ENCODE results near the gene DNAH2. TPM values are rescaled to one million over a fixed set of nuclear protein-coding genes. Genes with fewer than 3 reads are reported as not detected.

DNAH2 gene
- total RNA-seq, 1 experiment from 2014 or later: 0.15 TPM

DNA sequence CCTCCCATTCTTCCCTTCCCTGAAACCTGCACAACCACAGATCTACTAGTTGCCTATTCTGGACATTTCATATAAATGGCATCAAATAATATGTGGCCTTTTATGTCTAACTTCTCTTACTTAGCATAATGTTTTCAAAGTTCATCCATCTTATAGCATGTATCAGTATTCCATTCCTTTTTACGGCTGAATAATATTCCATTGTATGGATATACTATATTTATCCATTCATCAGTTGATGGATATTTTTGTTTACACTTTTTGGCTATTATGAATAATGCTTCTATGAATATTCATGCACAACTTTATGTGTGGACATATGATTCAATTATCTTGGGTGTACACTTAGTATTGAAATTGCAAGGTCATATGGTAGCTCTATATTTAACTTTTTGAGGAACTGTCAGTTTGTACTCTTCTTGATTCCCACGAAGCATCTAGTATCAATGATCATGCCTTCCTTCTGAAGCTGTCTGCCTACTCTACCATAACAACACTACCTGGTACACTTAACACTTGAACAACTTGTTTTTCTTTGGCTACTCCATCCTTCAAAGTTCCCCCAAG is 158.3 kb downstream of the DNAH2 start:
- no peak overlapping the region for H4K91ac ChIP-seq (ENCODE audit: insufficient read length, low read depth, low read length)
- no peaks in the 10 kb centered on the region for H3K27me3 ChIP-seq (ENCODE audit: insufficient read depth, low read length)
- H3K18ac ChIP-seq (ENCODE audit: insufficient read length, low read depth, low read length): no peak overlapping the region
- H3K27ac ChIP-seq (ENCODE audit: insufficient read length, low read depth, low read length): no peak overlapping the region
- no peaks in the 10 kb centered on the region for H4K20me1 ChIP-seq (ENCODE audit: control insufficient read depth, insufficient read depth, insufficient read length)
- no peak overlapping the region for H3K14ac ChIP-seq (ENCODE audit: insufficient read depth, low read length)
- H3K56ac ChIP-seq (ENCODE audit: insufficient read length, low read depth, low read length): no peak overlapping the region
- H3K27me3 Mint-ChIP-seq (ENCODE audit: low read depth): no peaks in the 10 kb centered on the region
- H2BK15ac ChIP-seq (ENCODE audit: low read depth, low read length): no peak overlapping the region
- DNase-seq: no peak
- no peak overlapping the region for H3K4ac ChIP-seq (ENCODE audit: low read depth, low read length)
- peaks cover 0 to 3% of the 10 kb centered on the region in 2 experiments; a peak in 1 of 4 replicates for H3K4me1 Mint-ChIP-seq
- no peak overlapping the region for H3K4me2 ChIP-seq (ENCODE audit: insufficient read depth, insufficient read length, low read length)
- no peak overlapping the region for H3K27ac Mint-ChIP-seq
- no peak overlapping the region for H3K23ac ChIP-seq (ENCODE audit: insufficient read length, low read depth, low read length)
- TF ChIP-seq, protein P1, sequence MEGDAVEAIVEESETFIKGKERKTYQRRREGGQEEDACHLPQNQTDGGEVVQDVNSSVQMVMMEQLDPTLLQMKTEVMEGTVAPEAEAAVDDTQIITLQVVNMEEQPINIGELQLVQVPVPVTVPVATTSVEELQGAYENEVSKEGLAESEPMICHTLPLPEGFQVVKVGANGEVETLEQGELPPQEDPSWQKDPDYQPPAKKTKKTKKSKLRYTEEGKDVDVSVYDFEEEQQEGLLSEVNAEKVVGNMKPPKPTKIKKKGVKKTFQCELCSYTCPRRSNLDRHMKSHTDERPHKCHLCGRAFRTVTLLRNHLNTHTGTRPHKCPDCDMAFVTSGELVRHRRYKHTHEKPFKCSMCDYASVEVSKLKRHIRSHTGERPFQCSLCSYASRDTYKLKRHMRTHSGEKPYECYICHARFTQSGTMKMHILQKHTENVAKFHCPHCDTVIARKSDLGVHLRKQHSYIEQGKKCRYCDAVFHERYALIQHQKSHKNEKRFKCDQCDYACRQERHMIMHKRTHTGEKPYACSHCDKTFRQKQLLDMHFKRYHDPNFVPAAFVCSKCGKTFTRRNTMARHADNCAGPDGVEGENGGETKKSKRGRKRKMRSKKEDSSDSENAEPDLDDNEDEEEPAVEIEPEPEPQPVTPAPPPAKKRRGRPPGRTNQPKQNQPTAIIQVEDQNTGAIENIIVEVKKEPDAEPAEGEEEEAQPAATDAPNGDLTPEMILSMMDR (conservative IDR thresholded peaks at IDR 0.05): no peak
- H3K9me3 ChIP-seq (ENCODE audit: control insufficient read depth, low read depth, low read length): no peaks in the 10 kb centered on the region
- H3K79me2 ChIP-seq (ENCODE audit: insufficient read depth, low read length): no peaks in the 10 kb centered on the region
- no peak overlapping the region for H2AFZ ChIP-seq (ENCODE audit: low read length)
- no peak overlapping the region for H2BK12ac ChIP-seq (ENCODE audit: insufficient read length, low read depth, low read length)
- H3K36me3 Mint-ChIP-seq (ENCODE audit: insufficient read depth in 1 of 3, low read depth in 3 of 3): peaks cover 0 to 9% (median 0%) of the 10 kb centered on the region in 3 experiments; a peak in 1 of 7 replicates
- no peak overlapping the region for H4K8ac ChIP-seq (replicated peaks; ENCODE audit: insufficient read length, low read depth, low read length)
- no peak overlapping the region for H3K9ac ChIP-seq (ENCODE audit: extremely low read depth, insufficient read length, low read length)
- no peak overlapping the region for H3K4me3 Mint-ChIP-seq
- H3K9me3 Mint-ChIP-seq: no peaks in the 10 kb centered on the region
- WGBS (ENCODE audit: extremely low coverage, insufficient read length, low lambda C conversion rate): no CpG with 5 or more reads among the region's 2 CpGs
- H4K5ac ChIP-seq (ENCODE audit: insufficient read length, low read depth, low read length): no peak overlapping the region
- H3K79me1 ChIP-seq (ENCODE audit: insufficient read depth, low read depth, low read length, poor library complexity, severe bottlenecking): no peaks in the 10 kb centered on the region
- no peaks in the 10 kb centered on the region for H3K4me1 ChIP-seq (ENCODE audit: insufficient read depth, low read length)
- H2BK5ac ChIP-seq (ENCODE audit: insufficient read length, low read length): no peak overlapping the region
- no peaks in the 10 kb centered on the region for H3K23me2 ChIP-seq (ENCODE audit: insufficient read length, low read depth, low read length, poor library complexity, severe bottlenecking)
- H2AK5ac ChIP-seq (ENCODE audit: insufficient read length, low read length): no peak overlapping the region
- no peak overlapping the region for H3T11ph ChIP-seq (ENCODE audit: low read length)
- H2BK120ac ChIP-seq (ENCODE audit: low read depth, low read length, poor library complexity, severe bottlenecking): no peak overlapping the region
- H2BK20ac ChIP-seq (ENCODE audit: low read depth, low read length, poor library complexity, severe bottlenecking): no peak overlapping the region
